Activated T-helper 17 cell treated with anti-CD3 and anti-CD28 coated beads, Interleukin-2, amount 50 U/mL, for 72 hours (primary cell): ENCODE results near the gene SORCS2. TPM values are rescaled to one million over a fixed set of nuclear protein-coding genes. Genes with fewer than 3 reads are reported as not detected.

Experiments used
- ATAC-seq: fragments of 150-1000 bp; cut with Tn5 transposase; replicated peaks from 2 replicates; pipeline ENCODE4 v1.10.0; 2021; ENCODE audit warnings: mild to moderate bottlenecking, moderate library complexity
- H3K27ac Mint-ChIP-seq: one replicate; pipeline ENCODE4 v1.8.0; 2022; ENCODE audit warnings: mixed read lengths
- H3K27me3 Mint-ChIP-seq: one replicate; pipeline ENCODE4 v1.8.0; 2022; ENCODE audit warnings: mixed read lengths
- H3K36me3 Mint-ChIP-seq: one replicate; pipeline ENCODE4 v1.8.0; 2022; ENCODE audit warnings: low read depth, mild to moderate bottlenecking, mixed read lengths
- H3K4me1 Mint-ChIP-seq: one replicate; pipeline ENCODE4 v1.8.0; 2022; ENCODE audit warnings: mixed read lengths
- H3K4me3 Mint-ChIP-seq: one replicate; pipeline ENCODE4 v1.8.0; 2022; ENCODE audit warnings: mild to moderate bottlenecking, mixed read lengths
- H3K9me3 Mint-ChIP-seq: one replicate; pipeline ENCODE4 v1.8.0; 2022; ENCODE audit warnings: mixed read lengths
- total RNA-seq, 2 donors: library from RNA; stranded (reverse); gene quantifications; one replicate each; pipeline ENCODE4 v1.2.3, GENCODE V29; 2022

Gene SORCS2
- total RNA-seq, 2 donors from 2014 or later, result 0.04 to 0.26 TPM

GRCh38 chr4:7384003-7384928, 191.9 kb downstream of the SORCS2 start:
- no peak overlapping the region for H3K4me3 Mint-ChIP-seq
- no peak for ATAC-seq
- peaks cover 11% of the 10 kb centered on the region for H3K27me3 Mint-ChIP-seq
- no peaks in the 10 kb centered on the region for H3K36me3 Mint-ChIP-seq
- peaks cover 8% of the 10 kb centered on the region for H3K4me1 Mint-ChIP-seq
- no peak overlapping the region for H3K27ac Mint-ChIP-seq
- H3K9me3 Mint-ChIP-seq, result peaks cover 6% of the 10 kb centered on the region

- H3K4me3 Mint-ChIP-seq, result no peak overlapping the region
- ATAC-seq, result no peak
- no peaks in the 10 kb centered on the region for H3K36me3 Mint-ChIP-seq
- H3K27ac Mint-ChIP-seq, result no peak overlapping the region
- peaks cover 6% of the 10 kb centered on the region for H3K9me3 Mint-ChIP-seq
- peaks cover 11% of the 10 kb centered on the region for H3K27me3 Mint-ChIP-seq
- peaks cover 8% of the 10 kb centered on the region for H3K4me1 Mint-ChIP-seq
Observed at GRCh38 chr4:7384929-7385890, 192.9 kb downstream of the SORCS2 start.

GRCh38 chr4:7387925-7388324, 195.6 kb downstream of the SORCS2 start:
- H3K4me3 Mint-ChIP-seq, result no peak overlapping the region
- H3K9me3 Mint-ChIP-seq, result peaks cover 6% of the 10 kb centered on the region
- no peaks in the 10 kb centered on the region for H3K36me3 Mint-ChIP-seq
- H3K4me1 Mint-ChIP-seq, result peaks cover 8% of the 10 kb centered on the region
- no peak overlapping the region for H3K27ac Mint-ChIP-seq
- ATAC-seq, result no peak
- no peaks in the 10 kb centered on the region for H3K27me3 Mint-ChIP-seq

GRCh38 chr4:7388627-7389026, 196.3 kb downstream of the SORCS2 start:
- no peak overlapping the region for H3K4me3 Mint-ChIP-seq
- H3K4me1 Mint-ChIP-seq, result peaks cover 8% of the 10 kb centered on the region
- no peak overlapping the region for H3K27ac Mint-ChIP-seq
- no peaks in the 10 kb centered on the region for H3K36me3 Mint-ChIP-seq
- H3K9me3 Mint-ChIP-seq, result peaks cover 6% of the 10 kb centered on the region
- ATAC-seq, result no peak
- H3K27me3 Mint-ChIP-seq, result peaks cover 3% of the 10 kb centered on the region

DNA sequence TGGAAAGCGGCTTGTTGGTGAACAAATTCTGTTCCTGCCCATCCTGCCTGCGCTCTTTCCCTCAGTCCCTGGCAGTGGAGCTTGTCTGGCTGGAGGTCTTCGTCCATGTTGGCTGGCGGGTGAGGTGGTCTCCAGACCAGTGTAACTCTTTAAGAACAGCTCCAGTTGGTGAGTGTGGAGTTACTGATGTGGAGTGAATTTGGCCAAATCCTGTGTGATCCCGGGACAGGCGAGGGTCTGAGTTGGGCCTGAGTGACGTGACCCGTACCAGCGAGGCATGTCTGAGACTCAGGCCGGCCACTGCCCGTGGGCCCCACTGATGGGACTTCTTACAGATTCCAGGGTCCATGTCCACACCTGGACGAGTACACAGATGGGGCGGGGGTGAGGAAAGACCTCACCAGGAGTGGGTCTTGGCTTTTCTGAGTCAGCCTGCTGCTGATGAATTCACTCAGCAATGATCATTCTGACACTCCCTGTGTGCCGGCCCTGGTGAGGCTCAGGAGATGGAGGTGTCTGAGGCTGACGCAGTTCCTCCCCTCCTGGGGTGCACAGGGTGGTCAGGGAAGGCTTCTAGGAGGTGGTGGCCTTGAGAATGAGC, 196.9 kb downstream of the SORCS2 start:
- no peak for ATAC-seq
- H3K4me3 Mint-ChIP-seq, result no peak overlapping the region
- H3K27me3 Mint-ChIP-seq, result peaks cover 4% of the 10 kb centered on the region
- no peaks in the 10 kb centered on the region for H3K36me3 Mint-ChIP-seq
- H3K9me3 Mint-ChIP-seq, result peaks cover 6% of the 10 kb centered on the region
- peaks cover 8% of the 10 kb centered on the region for H3K4me1 Mint-ChIP-seq
- H3K27ac Mint-ChIP-seq, result no peak overlapping the region

- H3K4me1 Mint-ChIP-seq, result peaks cover 8% of the 10 kb centered on the region
- H3K9me3 Mint-ChIP-seq, result peaks cover 6% of the 10 kb centered on the region
- peaks cover 4% of the 10 kb centered on the region for H3K27me3 Mint-ChIP-seq
- ATAC-seq, result no peak
- H3K27ac Mint-ChIP-seq, result no peak overlapping the region
- H3K36me3 Mint-ChIP-seq, result no peaks in the 10 kb centered on the region
- no peak overlapping the region for H3K4me3 Mint-ChIP-seq
Observed at GRCh38 chr4:7389719-7390118, 197.4 kb downstream of the SORCS2 start.

GRCh38 chr4:7390336-7390735, 198.0 kb downstream of the SORCS2 start:
- H3K36me3 Mint-ChIP-seq, result no peaks in the 10 kb centered on the region
- H3K4me3 Mint-ChIP-seq, result no peak overlapping the region
- peaks cover 4% of the 10 kb centered on the region for H3K27me3 Mint-ChIP-seq
- ATAC-seq, result no peak
- peaks cover 8% of the 10 kb centered on the region for H3K4me1 Mint-ChIP-seq
- H3K9me3 Mint-ChIP-seq, result peaks cover 6% of the 10 kb centered on the region
- H3K27ac Mint-ChIP-seq, result no peak overlapping the region

- Mint-ChIP-seq H3K4me1 (peaks cover 8% of the 10 kb centered on the region), H3K27ac (no peak overlapping the region), H3K27me3 (peaks cover 4% of the 10 kb centered on the region), H3K9me3 (peaks cover 6% of the 10 kb centered on the region), H3K4me3 (no peak overlapping the region), H3K36me3 (no peaks in the 10 kb centered on the region)
- ATAC-seq, result no peak
Observed at GRCh38 chr4:7390906-7391636, 198.7 kb downstream of the SORCS2 start.

- H3K27ac Mint-ChIP-seq, result no peak overlapping the region
- H3K27me3 Mint-ChIP-seq, result peaks cover 4% of the 10 kb centered on the region
- peaks cover 8% of the 10 kb centered on the region for H3K4me1 Mint-ChIP-seq
- peaks cover 6% of the 10 kb centered on the region for H3K9me3 Mint-ChIP-seq
- H3K36me3 Mint-ChIP-seq, result no peaks in the 10 kb centered on the region
- ATAC-seq, result no peak
- no peak overlapping the region for H3K4me3 Mint-ChIP-seq
Observed at GRCh38 chr4:7391637-7392437, 199.5 kb downstream of the SORCS2 start.

DNA sequence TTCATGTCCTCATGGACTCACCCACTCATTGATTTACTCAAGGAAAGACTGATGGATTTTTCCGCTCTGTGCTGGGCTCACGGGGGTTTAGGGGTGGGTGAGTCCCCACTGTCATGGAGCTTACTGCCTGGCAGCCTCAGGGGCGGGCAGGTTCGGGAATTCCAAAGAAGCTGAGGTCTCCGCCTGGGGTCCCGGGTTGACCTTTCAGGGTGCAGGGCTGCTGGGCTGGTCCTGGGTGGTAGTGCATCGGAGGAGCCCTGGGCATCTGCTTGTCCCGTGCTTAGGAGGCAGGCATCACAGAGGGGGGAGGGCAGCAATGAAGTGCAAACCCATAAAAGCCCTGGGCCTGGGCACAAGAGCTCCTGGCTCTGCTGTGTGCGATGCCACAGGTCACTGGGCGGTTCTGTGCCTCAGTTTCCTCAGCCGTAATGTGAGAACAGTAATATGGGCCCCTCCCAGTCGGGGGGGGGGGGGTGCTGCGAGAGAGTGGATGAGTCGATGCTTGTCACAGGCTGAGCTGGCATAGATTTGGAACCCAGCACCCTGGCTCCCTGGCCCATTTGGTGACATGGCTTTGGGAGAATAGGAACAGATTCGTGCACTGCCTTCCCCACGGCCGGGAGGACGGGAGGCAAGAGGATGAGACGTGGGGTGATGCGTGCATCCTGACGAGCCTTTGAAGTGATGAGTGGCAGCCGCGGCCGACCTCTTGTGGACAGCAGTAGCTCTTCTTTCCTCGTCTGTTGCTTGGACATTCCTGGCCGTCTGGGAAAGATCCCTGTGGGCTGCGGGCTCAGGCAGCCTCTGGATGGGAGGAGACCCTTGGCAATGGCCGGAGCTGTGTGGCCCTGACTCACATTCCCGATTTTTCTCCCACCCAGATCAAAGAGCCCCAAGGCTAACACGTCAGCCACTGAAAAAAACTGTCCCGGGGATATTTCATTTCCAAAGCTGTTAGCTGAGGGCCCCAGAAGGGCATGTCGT, 200.4 kb downstream of the SORCS2 start:
- Mint-ChIP-seq H3K9me3 (peaks cover 3% of the 10 kb centered on the region), H3K4me3 (no peak overlapping the region), H3K27me3 (peaks cover 7% of the 10 kb centered on the region), H3K27ac (no peak overlapping the region), H3K4me1 (peaks cover 3% of the 10 kb centered on the region), H3K36me3 (no peaks in the 10 kb centered on the region)
- no peak for ATAC-seq

- H3K36me3 Mint-ChIP-seq, result no peaks in the 10 kb centered on the region
- H3K27me3 Mint-ChIP-seq, result peaks cover 9% of the 10 kb centered on the region
- no peaks in the 10 kb centered on the region for H3K9me3 Mint-ChIP-seq
- H3K4me3 Mint-ChIP-seq, result no peak overlapping the region
- ATAC-seq, result no peak
- H3K27ac Mint-ChIP-seq, result no peak overlapping the region
- H3K4me1 Mint-ChIP-seq, result no peaks in the 10 kb centered on the region
Observed at GRCh38 chr4:7393601-7394575, 201.6 kb downstream of the SORCS2 start.
